ENCODE data around the gene KLHDC9.

The KLHDC9 gene

GRCh38 chr1:161077426-161077825 lies 20.7 kb upstream of the KLHDC9 start:
- no peak for DNase-seq

GRCh38 chr1:161079436-161080110 lies 18.6 kb upstream of the KLHDC9 start:
- DNase-seq, result no peak

GRCh38 chr1:161080441-161081405 lies 17.4 kb upstream of the KLHDC9 start:
- no peak for DNase-seq

- DNase-seq, result no peak
These were observed 16.6 kb upstream of the KLHDC9 start for GRCh38 chr1:161081519-161081918.

- DNase-seq, result no peak
These were observed 15.7 kb upstream of the KLHDC9 start for GRCh38 chr1:161082483-161082882.

GRCh38 chr1:161082996-161083747 lies 15.0 kb upstream of the KLHDC9 start:
- no peak for DNase-seq

- DNase-seq, result no peak
These were observed 14.2 kb upstream of the KLHDC9 start for GRCh38 chr1:161083748-161084596.

- DNase-seq, result no peak
These were observed 13.6 kb upstream of the KLHDC9 start for GRCh38 chr1:161084597-161084988.

GRCh38 chr1:161085165-161085564 lies 13.0 kb upstream of the KLHDC9 start:
- no peak for DNase-seq

GRCh38 chr1:161086457-161086856 lies 11.7 kb upstream of the KLHDC9 start:
- no peak for DNase-seq

GRCh38 chr1:161088587-161089110 lies 9.5 kb upstream of the KLHDC9 start:
- DNase-seq, result no peak

- DNase-seq, result no peak
These were observed 8.8 kb upstream of the KLHDC9 start, which contains the start of gene NECTIN4 for GRCh38 chr1:161089251-161089924. Gene NECTIN4 (minus strand): TSS chr1:161089558. CDS start chr1:161089296, 262 bp downstream.

- DNase-seq, result no peak
These were observed 8.2 kb upstream of the KLHDC9 start for GRCh38 chr1:161089938-161090337.

- no peak for DNase-seq
These were observed 7.5 kb upstream of the KLHDC9 start for GRCh38 chr1:161090617-161091016.

GRCh38 chr1:161091093-161091492 lies 7.1 kb upstream of the KLHDC9 start:
- no peak for DNase-seq

- no peak for DNase-seq
These were observed 6.2 kb upstream of the KLHDC9 start for GRCh38 chr1:161091796-161092507.

GRCh38 chr1:161092621-161093028 lies 5.5 kb upstream of the KLHDC9 start:
- DNase-seq, result no peak

GRCh38 chr1:161094481-161094880 lies 3.7 kb upstream of the KLHDC9 start:
- no peak for DNase-seq

- no peak for DNase-seq
These were observed 2.9 kb upstream of the KLHDC9 start for GRCh38 chr1:161095230-161095629.

GRCh38 chr1:161096015-161096414 lies 2.1 kb upstream of the KLHDC9 start:
- DNase-seq, result no peak

GRCh38 chr1:161096530-161096929 lies 1.6 kb upstream of the KLHDC9 start:
- no peak for DNase-seq
